Neuronal stem cell (in vitro differentiated cells): Measurements from ENCODE around the gene NRGN.

ENCODE experiments used
- DNase-seq: peaks from one replicate; pipeline ENCODE4 v3.0.0-alpha.2; 2013; ENCODE audit warnings: low spot score
- H2AFZ ChIP-seq: one replicate; pipeline ENCODE4 v1.6.1; 2013; ENCODE audit warnings: mild to moderate bottlenecking, low read length, inconsistent platforms
- H2AK5ac ChIP-seq: 2 replicates; pipeline ENCODE4 v1.6.1; 2013; ENCODE audit warnings: low read depth, mild to moderate bottlenecking, inconsistent platforms, low read length, moderate library complexity, mixed read lengths
- H2BK120ac ChIP-seq: 2 replicates; pipeline ENCODE4 v1.6.1; 2013; ENCODE audit warnings: low read depth, mild to moderate bottlenecking, inconsistent platforms, low read length, moderate library complexity, mixed read lengths
- H2BK12ac ChIP-seq: one replicate; pipeline ENCODE4 v1.6.1; 2013; ENCODE audit warnings: low read length, inconsistent platforms
- H2BK15ac ChIP-seq: 2 replicates; pipeline ENCODE4 v1.6.1; 2013; ENCODE audit warnings: mild to moderate bottlenecking, low read length, inconsistent platforms, mixed read lengths
- H2BK5ac ChIP-seq: one replicate; pipeline ENCODE4 v1.6.1; 2013; ENCODE audit warnings: inconsistent platforms, mild to moderate bottlenecking, low read length, moderate library complexity
- H3K14ac ChIP-seq: one replicate; pipeline ENCODE4 v1.6.1; 2013; ENCODE audit warnings: low read length, inconsistent platforms
- H3K18ac ChIP-seq: 2 replicates; pipeline ENCODE4 v1.6.1; 2013; ENCODE audit warnings: low read length, inconsistent platforms
- H3K23ac ChIP-seq: 2 replicates; pipeline ENCODE4 v1.6.1; 2013; ENCODE audit warnings: low read depth, mild to moderate bottlenecking, mixed read lengths, low read length, inconsistent platforms; ENCODE audit not compliant: poor library complexity
- H3K27ac ChIP-seq: replicated peaks from 3 replicates; pipeline ENCODE4 v1.5.1; 2013; ENCODE audit warnings: low read length, inconsistent platforms
- H3K27me3 ChIP-seq, 3 experiments: 2 replicates each; pipeline ENCODE4 v1.6.1; 2013; ENCODE audit warnings: low read length in 3 of 3, mild to moderate bottlenecking in 2 of 3, inconsistent platforms in 1 of 3, low read depth in 1 of 3, mixed read lengths in 1 of 3, moderate library complexity in 1 of 3; ENCODE audit not compliant: control insufficient read depth in 3 of 3, insufficient read depth in 3 of 3
- H3K36me3 ChIP-seq, 2 donors: replicated peaks in 1 of 2; 2 replicates each; pipeline ENCODE4 v1.6.1; 2013; ENCODE audit warnings: low read length in 2 of 2; ENCODE audit not compliant: control insufficient read depth in 2 of 2, insufficient read depth in 2 of 2
- H3K4ac ChIP-seq: 2 replicates; pipeline ENCODE4 v1.6.1; 2013; ENCODE audit warnings: inconsistent platforms, mild to moderate bottlenecking, low read length, moderate library complexity
- H3K4me1 ChIP-seq, 2 donors: 1 replicate in 1 of 2; 2 replicates in 1 of 2; pipeline ENCODE4 v1.6.1; 2013; ENCODE audit warnings: low read length in 2 of 2, low read depth in 1 of 2; ENCODE audit not compliant: control insufficient read depth in 2 of 2, insufficient read depth in 1 of 2
- H3K4me2 ChIP-seq: one replicate; pipeline ENCODE4 v1.6.1; 2013; ENCODE audit warnings: mild to moderate bottlenecking, low read length, inconsistent platforms; ENCODE audit not compliant: insufficient read depth, poor library complexity, severe bottlenecking
- H3K4me3 ChIP-seq, 2 donors: 2 replicates each; pipeline ENCODE4 v1.5.1; 2013; ENCODE audit warnings: low read length in 2 of 2, mild to moderate bottlenecking in 2 of 2, inconsistent platforms in 1 of 2, moderate library complexity in 1 of 2
- H3K79me1 ChIP-seq: one replicate; pipeline ENCODE4 v1.6.1; 2013; ENCODE audit warnings: low read depth, mild to moderate bottlenecking, inconsistent platforms, low read length, moderate library complexity
- H3K9ac ChIP-seq: one replicate; pipeline ENCODE4 v1.6.1; 2013; ENCODE audit warnings: mild to moderate bottlenecking, low read depth, low read length, inconsistent platforms; ENCODE audit not compliant: poor library complexity
- H3K9me3 ChIP-seq, 2 donors: replicated peaks in 1 of 2; 2 replicates each; pipeline versions ENCODE3 to v1.6.1; 2013; ENCODE audit warnings: low read length in 2 of 2, mild to moderate bottlenecking in 2 of 2, inconsistent platforms in 1 of 2, low read depth in 1 of 2, mixed read lengths in 1 of 2, moderate library complexity in 1 of 2; ENCODE audit not compliant: control insufficient read depth in 2 of 2, insufficient read depth in 1 of 2
- H4K8ac ChIP-seq: one replicate; pipeline ENCODE4 v1.6.1; 2013; ENCODE audit warnings: low read depth, mild to moderate bottlenecking, inconsistent platforms, low read length, moderate library complexity
- H4K91ac ChIP-seq: one replicate; pipeline ENCODE4 v1.6.1; 2013; ENCODE audit warnings: low read length, low read depth, mild to moderate bottlenecking, inconsistent platforms; ENCODE audit not compliant: poor library complexity
- WGBS, 2 donors: extraction: QIAGEN DNeasy Blood & Tissue Kit; methylation state at CpG; one replicate each; pipeline ENCODE4 v1.1.7; 2013; ENCODE audit warnings: missing lambda C conversion rate in 2 of 2, mixed read lengths in 1 of 2; ENCODE audit not compliant: insufficient read length in 2 of 2, insufficient replicate concordance in 1 of 2; ENCODE audit errors: extremely low coverage in 2 of 2; 5-methylcytosine and 5-hydroxymethylcytosine counted together

NRGN gene

GRCh38 chr11:124729571-124729970 lies 10.2 kb upstream of the NRGN start:
- Histone ChIP-seq H2BK12ac (no peak overlapping the region), H3K27me3 (no peaks in the 10 kb centered on the region), H2BK120ac (no peak overlapping the region), H2AFZ (no peak overlapping the region), H3K4me2 (no peak overlapping the region), H3K36me3 (no peaks in the 10 kb centered on the region), H2AK5ac (no peak overlapping the region), H3K4ac (no peak overlapping the region), H3K9ac (no peak overlapping the region), H3K4me3 (no peak overlapping the region), H3K79me1 (no peaks in the 10 kb centered on the region), H3K9me3 (peaks cover 0 to 2% of the 10 kb centered on the region in 2 donors), H3K4me1 (peaks cover 8 to 25% of the 10 kb centered on the region in 2 donors), H2BK15ac (no peak overlapping the region), H4K8ac (no peak overlapping the region), H3K23ac (no peak overlapping the region), H4K91ac (no peak overlapping the region), H3K18ac (no peak overlapping the region), H2BK5ac (no peak overlapping the region), H3K14ac (no peak overlapping the region), H3K27ac (no peak overlapping the region)
- DNase-seq, result no peak
- no CpG with 5 or more reads among the region's 4 CpGs for WGBS, 2 donors

GRCh38 chr11:124732230-124732629 lies 7.5 kb upstream of the NRGN start:
- H3K9ac ChIP-seq, result no peak overlapping the region
- DNase-seq, result no peak
- H3K4ac ChIP-seq, result no peak overlapping the region
- no peak overlapping the region for H3K23ac ChIP-seq
- no peak overlapping the region for H3K18ac ChIP-seq
- H3K36me3 ChIP-seq, result no peaks in the 10 kb centered on the region
- H3K9me3 ChIP-seq, result peaks cover 0 to 2% of the 10 kb centered on the region in 2 donors
- H3K14ac ChIP-seq, result no peak overlapping the region
- peaks cover 0 to 12% of the 10 kb centered on the region in 2 donors for H3K4me1 ChIP-seq
- H2AFZ ChIP-seq, result no peak overlapping the region
- no peaks in the 10 kb centered on the region for H3K79me1 ChIP-seq
- H2BK5ac ChIP-seq, result no peak overlapping the region
- no peak overlapping the region for H3K4me3 ChIP-seq
- H4K91ac ChIP-seq, result no peak overlapping the region
- no peak overlapping the region for H3K27ac ChIP-seq
- H2BK120ac ChIP-seq, result no peak overlapping the region
- no peak overlapping the region for H3K4me2 ChIP-seq
- H3K27me3 ChIP-seq, result peaks cover 0 to 3% (median 3%) of the 10 kb centered on the region in 3 experiments
- no peak overlapping the region for H2AK5ac ChIP-seq
- no peak overlapping the region for H2BK15ac ChIP-seq
- WGBS, 2 donors, result no CpG with 5 or more reads among the region's 4 CpGs
- no peak overlapping the region for H2BK12ac ChIP-seq
- no peak overlapping the region for H4K8ac ChIP-seq

GRCh38 chr11:124736736-124737135 lies 3.0 kb upstream of the NRGN start:
- H2AFZ ChIP-seq, result no peak overlapping the region
- no peak overlapping the region for H3K14ac ChIP-seq
- no peak overlapping the region for H3K4ac ChIP-seq
- H2AK5ac ChIP-seq, result peak overlapping the region; percentile 46
- H2BK5ac ChIP-seq, result no peak overlapping the region
- no peak overlapping the region for H2BK12ac ChIP-seq
- H3K4me1 ChIP-seq, result peaks cover 14 to 31% of the 10 kb centered on the region in 2 donors
- no peak overlapping the region for H3K4me3 ChIP-seq
- no peak overlapping the region for H2BK15ac ChIP-seq
- H3K23ac ChIP-seq, result no peak overlapping the region
- H3K36me3 ChIP-seq, result no peaks in the 10 kb centered on the region
- H3K9ac ChIP-seq, result no peak overlapping the region
- peaks cover 3 to 37% (median 8%) of the 10 kb centered on the region in 3 experiments for H3K27me3 ChIP-seq
- no peak overlapping the region for H2BK120ac ChIP-seq
- no peak overlapping the region for H4K91ac ChIP-seq
- no CpG with 5 or more reads among the region's 3 CpGs for WGBS, 2 donors
- H3K79me1 ChIP-seq, result no peaks in the 10 kb centered on the region
- no peak overlapping the region for H3K4me2 ChIP-seq
- no peak overlapping the region for H3K18ac ChIP-seq
- DNase-seq, result no peak
- peaks cover 0 to under 1% of the 10 kb centered on the region in 2 donors for H3K9me3 ChIP-seq
- H3K27ac ChIP-seq, result no peak overlapping the region
- no peak overlapping the region for H4K8ac ChIP-seq

GRCh38 chr11:124737638-124738305 lies 2.0 kb upstream of the NRGN start:
- H2BK5ac ChIP-seq, result no peak overlapping the region
- no peak overlapping the region for H3K23ac ChIP-seq
- H3K9ac ChIP-seq, result no peak overlapping the region
- H4K8ac ChIP-seq, result no peak overlapping the region
- H4K91ac ChIP-seq, result no peak overlapping the region
- WGBS, 2 donors, result no CpG with 5 or more reads among the region's 7 CpGs
- no peaks in the 10 kb centered on the region for H3K79me1 ChIP-seq
- no peak overlapping the region for H2BK15ac ChIP-seq
- peak overlapping the region in 1 of 2 donors; percentile 19 for H3K4me3 ChIP-seq
- H3K9me3 ChIP-seq, result peaks cover 0 to 3% of the 10 kb centered on the region in 2 donors
- no peak overlapping the region for H2BK12ac ChIP-seq
- H3K27ac ChIP-seq, result no peak overlapping the region
- no peaks in the 10 kb centered on the region for H3K36me3 ChIP-seq
- H3K4me1 ChIP-seq, result peaks cover 14 to 31% of the 10 kb centered on the region in 2 donors
- no peak for DNase-seq
- H3K14ac ChIP-seq, result no peak overlapping the region
- H3K18ac ChIP-seq, result peak overlapping the region; percentile 9
- peaks cover 3 to 47% (median 12%) of the 10 kb centered on the region in 3 experiments for H3K27me3 ChIP-seq
- H2AK5ac ChIP-seq, result no peak overlapping the region
- H2BK120ac ChIP-seq, result no peak overlapping the region
- peak overlapping the region; percentile 80 for H2AFZ ChIP-seq
- no peak overlapping the region for H3K4me2 ChIP-seq
- H3K4ac ChIP-seq, result no peak overlapping the region
